Transverse colon (tissue), 4 donors: ENCODE data around the gene ATP6V0D1. TPM values are rescaled to one million over a fixed set of nuclear protein-coding genes. Genes with fewer than 3 reads are reported as not detected.
"Not testable (repeated sequence)": the region's sequence is repeated elsewhere in the genome, so short reads cannot be mapped to it uniquely, and the experiment has no call there.

Source experiments
- DNase-seq: peaks from one replicate; pipeline ENCODE4 v3.0.0-alpha.2; 2019
- H3K27ac ChIP-seq, 4 donors: fragments of 200-600 bp; sonication (generic); 2 replicates each; pipeline ENCODE4 v1.5.1; 2016 to 2018; ENCODE audit warnings: inconsistent platforms in 4 of 4
- H3K27me3 ChIP-seq: fragments of 200-600 bp; sonication (generic); 2 replicates; pipeline ENCODE4 v1.5.1; 2017; ENCODE audit warnings: inconsistent platforms
- H3K36me3 ChIP-seq, 4 donors: fragments of 200-600 bp; sonication (generic); 2 replicates each; pipeline ENCODE4 v1.5.1; 2017 to 2019; ENCODE audit warnings: inconsistent platforms in 4 of 4
- H3K4me1 ChIP-seq, 4 donors: fragments of 200-600 bp; sonication (generic); 2 replicates each; pipeline ENCODE4 v1.5.1; 2017 to 2020; ENCODE audit warnings: inconsistent platforms in 4 of 4
- H3K4me3 ChIP-seq, 4 donors: fragments of 200-600 bp; sonication (generic); 1 replicate in 1 of 4; 2 replicates in 3 of 4; pipeline versions ENCODE4 v1.5.1 to v1.6.1; 2017 to 2019; ENCODE audit warnings: inconsistent platforms in 4 of 4
- H3K9me3 ChIP-seq, 2 donors: fragments of 200-600 bp; sonication (generic); 2 replicates each; pipeline ENCODE4 v1.5.1; 2017 to 2019; ENCODE audit warnings: inconsistent platforms in 2 of 2
- CTCF ChIP-seq, 5 experiments: fragments of 200-600 bp in 3 of 5; fragments of 450-650 bp in 2 of 5; sonication (generic) in 3 of 5; IDR thresholded peaks; 1 replicate in 2 of 5; 2 replicates in 3 of 5; pipeline ENCODE4 v1.5.1; 2016 to 2017; ENCODE audit warnings: antibody characterized with exemption in 5 of 5, inconsistent platforms in 3 of 5, mild to moderate bottlenecking in 2 of 5, moderate library complexity in 1 of 5
- EP300 ChIP-seq: sonication (generic); formaldehyde crosslinking; IDR thresholded peaks from one replicate; pipeline ENCODE4 v1.6.1; 2017; ENCODE audit warnings: antibody characterized with exemption, low read depth
- POLR2A ChIP-seq: fragments of 450-650 bp; IDR thresholded peaks from one replicate; pipeline ENCODE4 v1.6.1; 2016; ENCODE audit warnings: antibody characterized with exemption, mild to moderate bottlenecking, moderate library complexity
- POLR2AphosphoS5 ChIP-seq, 3 donors: sonication (generic); formaldehyde crosslinking; IDR thresholded peaks; one replicate each; pipeline ENCODE4 v1.6.1; 2016; ENCODE audit warnings: antibody characterized with exemption in 3 of 3
- WGBS, 2 donors: methylation state at CpG; one replicate each; pipeline ENCODE4 v1.1.5; 2018; ENCODE audit warnings: low coverage in 1 of 2; 5-methylcytosine and 5-hydroxymethylcytosine counted together
- in situ Hi-C, 4 donors: fragments of 200-750 bp; cut with MboI; loops; one replicate each; pipeline versions ENCODE4 v1.15.0 to v1.15.1; 2017; ENCODE audit warnings: low sequenced_read_pairs in 3 of 4, low pct_ligation_motif_present in 1 of 4, low pct_unique_long_range_greater_than_20kb in 1 of 4
- intact Hi-C: fragments of 100-400 bp; cut with DNase I; formaldehyde crosslinking; loops from one replicate; pipeline ENCODE4 v1.15.1; 2023; ENCODE audit warnings: low total_unique reads
- total RNA-seq, 4 donors: library from RNA; depleted of rRNA; stranded (reverse); fragments of >200 nt; gene quantifications; one replicate each; pipeline ENCODE4 v1.1.0, GENCODE V29; 2016

Gene ATP6V0D1
- total RNA-seq, 4 donors from 2014 or later, result 218 to 457 (median 386) TPM

- no peak for DNase-seq
- TF ChIP-seq EP300 (no peak), CTCF (IDR thresholded peaks at IDR 0.05) (no peak), POLR2A (no peak), POLR2AphosphoS5 (IDR thresholded peaks at IDR 0.05) (no peak)
- H3K36me3 ChIP-seq, result no peaks in the 10 kb centered on the region
- H3K27me3 ChIP-seq, result no peaks in the 10 kb centered on the region
- H3K4me3 ChIP-seq, result no peak overlapping the region
- peaks cover 7 to 44% (median 11%) of the 10 kb centered on the region in 4 donors for H3K4me1 ChIP-seq
- H3K9me3 ChIP-seq, result no peaks in the 10 kb centered on the region
- intact Hi-C loops, result no loop called here
- in situ Hi-C loops, result no loop called here
- 87 to 90% methylated on average over 4 to 8 of the region's 8 CpGs for WGBS, 2 donors
- peak overlapping the region; percentile 52 to 81 (median 66) for H3K27ac ChIP-seq
Observed at GRCh38 chr16:67490335-67491096, 9.6 kb upstream of the ATP6V0D1 start.

GRCh38 chr16:67489401-67490083 is 8.6 kb upstream of the ATP6V0D1 start:
- DNase-seq, result no peak
- WGBS, 2 donors, result 40 to 67% methylated on average over 1 to 4 of the region's 4 CpGs

GRCh38 chr16:67487561-67487960 is 6.6 kb upstream of the ATP6V0D1 start:
- WGBS, 2 donors, result 81 to 92% methylated on average over 4 of the region's 4 CpGs

More at GRCh38 chr16:67489401-67490083, 8.6 kb upstream of the ATP6V0D1 start:
- H3K4me1 ChIP-seq, result peaks cover 7 to 44% (median 11%) of the 10 kb centered on the region in 4 donors
- H3K4me3 ChIP-seq, result no peak overlapping the region
- in situ Hi-C loops, result no loop called here
- no peak for TF ChIP-seq EP300
- TF ChIP-seq CTCF (IDR thresholded peaks at IDR 0.05), result no peak
- peak in 1 of 3 donors; percentile 38 for TF ChIP-seq POLR2AphosphoS5 (IDR thresholded peaks at IDR 0.05)
- H3K36me3 ChIP-seq, result no peaks in the 10 kb centered on the region
- H3K27ac ChIP-seq, result peak overlapping the region; percentile 63 to 81 (median 73)
- intact Hi-C loops, result no loop called here
- H3K27me3 ChIP-seq, result no peaks in the 10 kb centered on the region
- no peaks in the 10 kb centered on the region for H3K9me3 ChIP-seq

GRCh38 chr16:67486805-67487204 is 5.8 kb upstream of the ATP6V0D1 start:
- Histone ChIP-seq H3K9me3 (no peaks in the 10 kb centered on the region), H3K36me3 (no peaks in the 10 kb centered on the region), H3K4me1 (peaks cover 11 to 46% (median 23%) of the 10 kb centered on the region in 4 donors), H3K4me3 (no peak overlapping the region), H3K27me3 (no peaks in the 10 kb centered on the region), H3K27ac (peak overlapping the region in 1 of 4 donors; percentile 10)
- WGBS, 2 donors, result 73% methylated on average over 3 of the region's 3 CpGs; no CpG with 5 or more reads in 1 of the 2 donors
- DNase-seq, result no peak
- intact Hi-C loops, result no loop called here
- in situ Hi-C loops, result no loop called here
- TF ChIP-seq POLR2AphosphoS5 (IDR thresholded peaks at IDR 0.05) (no peak), CTCF (IDR thresholded peaks at IDR 0.05) (no peak), POLR2A (no peak), EP300 (no peak)

More at GRCh38 chr16:67487561-67487960, 6.6 kb upstream of the ATP6V0D1 start:
- DNase-seq, H3K9me3 ChIP-seq, intact Hi-C loops, H3K27me3 ChIP-seq, H3K4me3 ChIP-seq, H3K36me3 ChIP-seq, H3K27ac ChIP-seq, in situ Hi-C loops: not testable (repeated sequence)
- peaks cover 10 to 40% (median 15%) of the 10 kb centered on the region in 4 donors for H3K4me1 ChIP-seq
